Measurements from ENCODE around the gene NUP98.

The NUP98 gene

DNA sequence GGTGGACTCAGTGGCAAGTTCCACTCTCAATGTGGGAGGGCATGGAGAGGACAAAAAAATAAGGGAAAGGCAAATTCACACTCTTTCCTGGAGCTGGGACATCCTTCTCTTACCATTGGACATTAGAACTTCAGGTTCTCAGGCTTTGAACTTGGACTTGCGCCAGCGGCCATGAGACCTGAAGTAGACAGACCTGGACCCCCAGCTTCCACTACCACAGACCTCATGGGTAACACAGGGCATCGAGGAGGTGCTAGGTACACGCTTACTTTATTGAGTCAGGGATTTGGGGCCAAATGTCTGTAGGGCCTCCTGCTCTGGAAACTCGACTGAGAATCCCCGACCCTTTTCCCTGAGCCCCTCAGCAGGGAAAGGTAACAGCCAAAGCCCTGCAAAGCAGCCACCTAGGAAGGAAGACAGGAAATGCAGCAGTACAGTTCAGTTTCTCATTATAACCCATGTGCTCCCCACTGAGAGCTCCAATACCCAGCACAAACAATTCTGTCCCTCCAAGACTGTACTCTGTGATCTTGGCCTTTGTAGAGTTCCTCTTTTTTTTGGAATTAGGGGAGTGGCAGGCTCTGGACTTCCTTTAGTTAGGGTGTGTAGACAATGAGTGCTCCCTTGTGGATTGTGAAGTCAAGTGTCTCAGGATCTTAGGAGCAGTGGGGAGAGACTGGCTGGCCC, 131.9 kb downstream of the NUP98 start:
- H3K9me3 Mint-ChIP-seq: no peaks in the 10 kb centered on the region
- no peaks in the 10 kb centered on the region for H3K4me1 Mint-ChIP-seq
- H3K4me3 Mint-ChIP-seq: no peak overlapping the region
- H3K36me3 Mint-ChIP-seq (ENCODE audit: low read depth): peaks cover 49% of the 10 kb centered on the region
- no peak overlapping the region for H3K27ac Mint-ChIP-seq
- TF ChIP-seq, protein P1, sequence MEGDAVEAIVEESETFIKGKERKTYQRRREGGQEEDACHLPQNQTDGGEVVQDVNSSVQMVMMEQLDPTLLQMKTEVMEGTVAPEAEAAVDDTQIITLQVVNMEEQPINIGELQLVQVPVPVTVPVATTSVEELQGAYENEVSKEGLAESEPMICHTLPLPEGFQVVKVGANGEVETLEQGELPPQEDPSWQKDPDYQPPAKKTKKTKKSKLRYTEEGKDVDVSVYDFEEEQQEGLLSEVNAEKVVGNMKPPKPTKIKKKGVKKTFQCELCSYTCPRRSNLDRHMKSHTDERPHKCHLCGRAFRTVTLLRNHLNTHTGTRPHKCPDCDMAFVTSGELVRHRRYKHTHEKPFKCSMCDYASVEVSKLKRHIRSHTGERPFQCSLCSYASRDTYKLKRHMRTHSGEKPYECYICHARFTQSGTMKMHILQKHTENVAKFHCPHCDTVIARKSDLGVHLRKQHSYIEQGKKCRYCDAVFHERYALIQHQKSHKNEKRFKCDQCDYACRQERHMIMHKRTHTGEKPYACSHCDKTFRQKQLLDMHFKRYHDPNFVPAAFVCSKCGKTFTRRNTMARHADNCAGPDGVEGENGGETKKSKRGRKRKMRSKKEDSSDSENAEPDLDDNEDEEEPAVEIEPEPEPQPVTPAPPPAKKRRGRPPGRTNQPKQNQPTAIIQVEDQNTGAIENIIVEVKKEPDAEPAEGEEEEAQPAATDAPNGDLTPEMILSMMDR (IDR thresholded peaks at IDR 0.05; ENCODE audit: unreplicated experiment in 3 of 3): no peak
- no peaks in the 10 kb centered on the region for H3K27me3 Mint-ChIP-seq (ENCODE audit: low read depth)

DNA sequence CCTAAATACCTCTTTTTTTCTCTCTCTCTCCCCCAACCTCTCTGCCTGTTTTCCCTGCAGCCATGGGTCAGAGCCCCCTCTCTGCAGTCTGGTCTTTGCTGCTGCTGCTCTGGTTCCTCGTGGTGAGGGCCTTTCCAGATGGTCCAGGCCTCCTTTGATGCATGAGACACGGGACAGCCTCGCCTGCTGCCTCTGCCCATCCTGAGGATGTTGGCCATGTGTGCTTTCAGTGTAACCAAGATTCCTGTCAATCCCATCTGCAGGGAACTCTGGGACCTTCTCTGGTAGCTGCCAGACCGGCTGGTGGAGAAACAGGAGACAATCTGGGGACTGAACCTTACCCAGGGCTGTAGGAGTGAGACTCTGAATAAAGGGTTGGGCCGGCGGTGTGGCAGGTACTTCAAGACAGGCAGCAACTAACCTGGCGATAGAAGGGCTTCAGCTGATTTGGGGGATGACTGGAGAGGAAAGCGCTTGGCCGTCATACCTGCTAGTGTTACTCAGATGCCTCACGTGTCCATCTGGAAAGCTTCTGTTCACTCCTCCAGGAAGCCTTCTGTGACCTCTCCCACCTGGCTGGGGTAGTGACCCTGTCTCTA, 133.2 kb downstream of the NUP98 start:
- H3K27me3 Mint-ChIP-seq (ENCODE audit: low read depth): no peaks in the 10 kb centered on the region
- TF ChIP-seq, protein P1 (IDR thresholded peaks at IDR 0.05; ENCODE audit: unreplicated experiment in 3 of 3): no peak
- H3K36me3 Mint-ChIP-seq (ENCODE audit: low read depth): peaks cover 38% of the 10 kb centered on the region
- H3K4me3 Mint-ChIP-seq: no peak overlapping the region
- no peak overlapping the region for H3K27ac Mint-ChIP-seq
- H3K9me3 Mint-ChIP-seq: no peaks in the 10 kb centered on the region
- H3K4me1 Mint-ChIP-seq: no peaks in the 10 kb centered on the region

DNA sequence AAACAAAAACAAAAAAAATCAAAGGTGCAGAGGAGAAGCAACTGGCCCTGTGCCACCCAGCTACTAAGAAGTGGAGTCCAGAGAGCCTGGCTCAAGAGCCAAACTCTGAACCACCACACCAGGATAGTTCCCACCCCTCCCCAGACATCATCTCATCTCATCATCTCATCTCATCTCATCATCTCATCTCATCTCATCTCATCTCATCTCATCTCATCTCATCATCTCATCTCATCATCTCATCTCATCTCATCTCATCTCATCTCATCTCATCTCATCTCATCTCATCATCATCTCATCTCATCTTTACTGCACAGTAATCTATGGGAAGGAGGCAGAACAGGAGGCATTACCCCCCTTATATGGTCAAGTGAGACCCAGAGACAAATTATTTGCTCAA, 134.5 kb downstream of the NUP98 start:
- Mint-ChIP-seq H3K9me3 (no peaks in the 10 kb centered on the region), H3K27me3 (ENCODE audit: low read depth) (no peaks in the 10 kb centered on the region), H3K27ac (no peak overlapping the region), H3K36me3 (ENCODE audit: low read depth) (peaks cover 30% of the 10 kb centered on the region), H3K4me1 (no peaks in the 10 kb centered on the region), H3K4me3 (no peak overlapping the region)
- TF ChIP-seq, protein P1 (IDR thresholded peaks at IDR 0.05; ENCODE audit: unreplicated experiment in 3 of 3): no peak

DNA sequence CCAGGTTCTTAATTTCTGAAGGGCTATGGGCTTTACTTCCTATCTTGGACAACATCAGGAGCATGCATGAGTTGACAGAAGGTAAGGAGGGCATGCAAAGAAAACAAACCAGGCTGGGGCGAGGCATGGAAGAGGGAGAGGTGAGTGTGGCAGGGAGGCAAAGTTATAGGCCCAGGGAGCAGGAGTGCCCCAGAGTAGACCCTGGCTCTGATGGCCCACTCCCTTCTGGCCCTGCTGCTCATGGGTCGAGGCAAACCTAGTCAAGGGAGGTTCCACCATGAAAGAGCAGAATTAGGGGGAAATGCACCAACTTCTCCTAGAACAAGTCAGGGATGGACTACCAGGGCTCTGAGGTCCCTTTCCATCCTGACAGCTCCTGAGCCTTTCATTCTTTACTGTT, 136.4 kb downstream of the NUP98 start:
- TF ChIP-seq, protein P1 (IDR thresholded peaks at IDR 0.05; ENCODE audit: unreplicated experiment in 3 of 3): no peak
- Mint-ChIP-seq H3K27me3 (ENCODE audit: low read depth) (no peaks in the 10 kb centered on the region), H3K4me3 (no peak overlapping the region), H3K9me3 (no peaks in the 10 kb centered on the region), H3K36me3 (ENCODE audit: low read depth) (peaks cover 22% of the 10 kb centered on the region), H3K27ac (no peak overlapping the region), H3K4me1 (no peaks in the 10 kb centered on the region)

DNA sequence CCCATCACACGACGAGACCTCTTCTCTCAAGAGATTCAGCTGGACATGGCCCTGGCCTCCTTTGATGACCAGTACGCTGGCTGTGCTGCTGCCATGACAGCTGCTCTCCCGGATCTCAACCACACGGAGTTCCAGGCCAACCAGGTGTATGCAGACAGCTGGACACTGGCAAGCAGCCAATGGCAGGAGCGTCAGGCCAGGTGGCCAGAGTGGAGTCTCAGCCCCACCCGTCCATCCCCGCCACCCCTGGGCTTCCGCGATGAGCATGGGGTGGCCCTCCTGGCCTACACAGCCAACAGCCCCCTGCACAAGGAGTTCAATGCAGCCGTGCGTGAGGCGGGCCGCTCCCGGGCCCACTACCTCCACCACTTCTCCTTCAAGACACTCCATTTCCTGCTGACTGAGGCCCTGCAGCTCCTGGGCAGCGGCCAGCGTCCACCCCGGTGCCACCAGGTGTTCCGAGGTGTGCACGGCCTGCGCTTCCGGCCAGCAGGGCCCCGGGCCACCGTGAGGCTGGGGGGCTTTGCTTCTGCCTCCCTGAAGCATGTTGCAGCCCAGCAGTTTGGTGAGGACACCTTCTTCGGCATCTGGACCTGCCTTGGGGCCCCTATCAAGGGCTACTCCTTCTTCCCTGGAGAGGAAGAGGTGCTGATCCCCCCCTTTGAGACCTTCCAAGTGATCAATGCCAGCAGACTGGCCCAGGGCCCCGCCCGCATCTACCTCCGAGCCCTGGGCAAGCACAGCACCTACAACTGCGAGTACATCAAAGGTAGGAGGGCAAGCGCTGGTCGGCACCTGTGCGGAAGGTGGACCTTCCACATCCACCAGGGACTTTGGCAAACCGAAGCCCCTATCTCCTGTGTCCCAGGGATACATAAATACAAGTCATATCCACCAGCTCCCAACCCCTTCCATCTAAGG, 137.5 kb downstream of the NUP98 start:
- Mint-ChIP-seq H3K9me3 (no peaks in the 10 kb centered on the region), H3K27ac (no peak overlapping the region), H3K4me1 (no peaks in the 10 kb centered on the region), H3K4me3 (no peak overlapping the region), H3K27me3 (ENCODE audit: low read depth) (no peaks in the 10 kb centered on the region), H3K36me3 (ENCODE audit: low read depth) (peaks cover 14% of the 10 kb centered on the region)
- TF ChIP-seq, protein P1 (IDR thresholded peaks at IDR 0.05; ENCODE audit: unreplicated experiment in 3 of 3): no peak

Measured in nephron (organoid).